GM19455 (cell line): ENCODE measurements around the gene ASAP2.

Source experiments
- ATAC-seq: cut with Tn5 transposase; IDR thresholded peaks from one replicate; pipeline ENCODE4 v1.9.1; 2021; ENCODE audit not compliant: unreplicated experiment

The ASAP2 gene

DNA sequence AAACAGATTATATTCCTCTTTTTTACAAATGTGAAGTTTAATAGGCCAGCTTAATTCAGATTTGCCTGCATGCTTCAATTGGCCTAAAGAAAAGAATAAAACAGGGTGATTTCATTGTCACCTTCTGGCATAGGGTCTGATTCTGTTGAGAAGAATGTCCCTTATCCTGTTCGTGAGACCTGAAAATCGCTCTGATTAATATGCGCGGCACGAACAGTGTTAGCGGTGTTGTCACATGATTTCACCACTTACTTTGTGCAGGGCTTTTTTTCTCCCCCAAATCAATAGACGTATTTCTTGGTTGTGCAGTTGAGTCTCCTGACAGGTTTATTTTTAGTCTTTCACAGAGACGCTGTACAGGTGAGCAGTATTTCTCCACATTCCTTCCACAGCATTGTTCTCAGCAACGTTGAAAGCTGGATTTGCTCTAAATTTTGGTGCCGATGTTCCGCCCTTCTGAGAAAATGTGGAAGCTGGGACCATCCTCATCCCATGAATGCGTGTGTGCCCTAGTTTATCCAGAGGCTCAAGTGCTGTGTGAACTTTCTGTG lies 134.8 kb downstream of the ASAP2 start:
- no peak for ATAC-seq

DNA sequence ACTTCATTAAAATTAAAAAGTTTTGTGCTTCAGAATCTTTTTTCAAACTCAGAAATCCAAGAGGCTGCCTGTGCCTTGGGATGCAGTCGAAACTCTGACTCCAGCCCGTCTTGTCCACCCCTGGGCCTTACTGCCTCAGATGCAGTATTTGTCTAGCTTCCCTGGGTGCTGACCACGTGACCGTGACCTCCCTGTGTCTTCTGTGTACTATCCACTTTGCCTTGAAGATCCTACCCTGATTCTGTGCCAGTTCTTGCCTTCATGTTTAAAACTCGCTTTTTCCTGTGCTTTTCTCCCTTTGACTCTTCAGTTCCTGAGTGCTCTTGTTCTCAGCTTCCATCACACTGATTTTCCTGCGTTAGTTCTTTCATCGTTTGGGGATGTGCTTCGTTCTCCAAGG lies 136.0 kb downstream of the ASAP2 start:
- no peak for ATAC-seq

DNA sequence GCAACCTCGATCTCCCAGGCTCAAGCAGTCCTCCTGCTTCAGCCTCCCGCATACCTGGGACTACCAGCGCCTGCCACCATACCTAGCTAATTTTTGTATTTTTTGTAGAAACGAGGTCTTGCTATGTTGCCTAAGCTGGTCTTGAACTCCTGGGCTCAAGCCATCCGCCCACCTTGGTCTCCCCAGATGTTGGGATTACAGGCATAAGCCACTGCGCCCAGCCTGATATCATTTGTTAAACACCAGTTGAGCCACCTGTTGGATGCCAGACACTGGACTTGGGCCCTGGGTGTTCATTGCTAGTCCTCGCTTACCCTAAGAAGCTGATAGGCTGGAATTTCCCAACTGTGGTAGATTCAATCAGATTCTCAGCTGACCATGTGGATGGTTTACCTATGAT lies 136.9 kb downstream of the ASAP2 start:
- ATAC-seq = no peak

DNA sequence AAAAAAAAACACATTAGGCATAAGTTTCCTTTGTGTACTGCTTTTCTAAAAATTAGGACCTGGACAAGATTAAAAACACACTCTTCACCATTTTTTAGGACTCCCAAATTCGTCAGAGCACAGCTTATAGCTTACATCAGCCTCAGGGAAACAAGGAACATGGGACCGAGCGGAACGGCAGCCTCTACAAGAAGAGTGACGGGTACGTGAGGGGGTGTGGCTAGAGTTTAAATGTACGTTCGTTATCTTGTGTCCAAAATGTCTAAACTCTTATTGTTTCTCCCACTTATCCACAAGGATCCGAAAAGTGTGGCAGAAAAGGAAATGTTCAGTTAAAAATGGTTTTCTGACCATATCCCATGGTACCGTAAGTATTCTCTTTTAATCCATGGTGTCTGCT lies 137.8 kb downstream of the ASAP2 start:
- ATAC-seq = no peak

DNA sequence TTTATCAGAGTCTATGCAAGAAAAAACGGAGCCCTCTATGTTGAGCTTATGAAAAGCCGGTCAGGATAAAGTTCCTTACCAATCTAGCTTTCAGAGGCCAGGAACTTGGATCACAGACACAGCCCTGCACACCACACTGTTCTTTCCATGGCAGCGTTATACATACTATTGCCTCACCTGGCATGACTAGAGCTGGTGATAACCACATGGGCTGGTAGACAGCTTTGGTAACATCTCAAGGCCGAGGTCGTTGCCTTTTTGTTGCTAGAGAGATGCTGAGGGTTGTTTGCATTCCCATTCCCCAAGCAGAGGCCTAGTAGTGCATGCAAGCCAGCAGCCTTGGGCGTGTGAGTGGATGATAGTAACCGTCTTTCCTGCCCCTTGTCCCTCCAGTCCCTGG lies 138.7 kb downstream of the ASAP2 start:
- no peak for ATAC-seq

DNA sequence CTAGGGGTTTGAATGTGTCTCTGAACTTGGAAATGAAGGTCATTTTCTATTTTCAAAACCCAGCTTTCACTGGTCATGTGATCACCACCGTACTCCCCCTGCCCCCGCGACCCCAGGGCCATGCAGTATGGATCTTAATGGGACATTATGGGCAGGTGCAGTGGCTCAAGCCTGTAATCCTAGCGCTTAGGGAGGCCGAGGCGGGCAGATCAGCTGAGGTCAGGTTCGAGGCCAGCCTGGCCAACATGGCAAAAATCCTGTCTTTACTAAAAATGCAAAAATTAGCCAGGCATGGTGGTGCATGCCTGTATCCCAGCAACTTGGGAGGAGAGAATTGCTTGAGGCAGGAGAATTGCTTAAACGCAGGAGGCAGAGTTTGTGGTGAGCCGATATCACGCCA lies 139.4 kb downstream of the ASAP2 start:
- no peak for ATAC-seq

DNA sequence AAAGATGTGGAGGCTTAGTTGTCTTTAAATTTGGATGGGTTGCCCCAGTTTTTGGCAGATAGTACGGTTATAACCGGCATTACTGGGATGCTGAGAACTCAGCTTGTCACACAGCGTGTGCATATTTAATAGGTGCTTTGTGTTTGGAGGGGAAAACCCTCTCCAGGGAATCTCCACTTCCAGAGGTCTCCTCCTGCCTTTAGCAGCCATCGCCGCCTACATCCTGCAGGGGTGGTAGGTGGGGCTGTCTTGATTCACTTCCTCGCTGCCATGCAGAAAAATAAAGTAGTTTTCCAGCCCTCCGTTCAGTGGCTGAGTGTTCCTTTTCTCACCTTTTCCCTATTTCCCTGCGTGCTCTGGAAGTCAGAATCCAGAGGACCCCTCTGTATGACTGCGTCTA lies 140.3 kb downstream of the ASAP2 start:
- no peak for ATAC-seq

DNA sequence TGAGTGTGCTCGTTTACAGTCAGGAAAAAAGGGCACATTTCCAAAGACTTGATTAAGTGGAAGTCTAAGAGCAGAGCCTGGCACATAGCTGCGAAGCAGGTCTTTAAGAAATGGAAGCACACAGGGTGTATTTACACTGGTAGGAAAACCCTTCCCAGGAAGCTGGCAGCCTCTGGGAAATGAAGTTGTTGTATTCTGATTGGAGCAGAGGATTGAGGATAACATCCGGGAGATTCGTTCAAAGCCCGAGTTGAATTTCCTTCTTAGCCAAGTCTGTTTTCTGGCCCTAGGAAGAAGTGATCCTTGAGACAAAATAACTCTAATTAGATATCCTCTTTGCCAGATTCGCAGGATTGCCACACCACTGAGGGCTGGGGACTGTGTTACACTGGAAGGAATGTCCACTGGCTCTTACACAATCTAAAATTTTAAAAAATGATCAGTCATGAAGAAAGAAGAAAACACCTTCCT lies 140.8 kb downstream of the ASAP2 start:
- ATAC-seq = no peak

DNA sequence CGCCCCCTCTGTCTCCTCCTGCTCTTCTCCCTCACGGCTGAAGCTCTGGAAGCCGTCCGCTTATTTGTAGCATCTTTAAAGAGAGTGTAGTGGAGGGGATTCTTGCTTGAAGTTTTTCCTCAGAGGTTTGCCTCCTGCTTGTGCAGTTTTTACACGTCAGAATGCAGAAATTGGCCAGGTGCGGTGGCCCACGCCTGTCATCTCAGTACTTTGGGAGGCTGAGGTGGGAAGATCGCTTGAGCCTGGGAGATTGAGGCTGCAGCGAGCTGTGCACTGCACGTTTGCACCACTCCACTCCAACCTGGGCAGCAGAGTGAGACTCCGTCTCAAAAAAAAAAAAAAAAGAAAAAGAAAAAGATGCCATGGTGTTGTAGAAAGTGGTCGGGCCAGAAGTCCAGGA lies 147.7 kb downstream of the ASAP2 start:
- no peak for ATAC-seq

DNA sequence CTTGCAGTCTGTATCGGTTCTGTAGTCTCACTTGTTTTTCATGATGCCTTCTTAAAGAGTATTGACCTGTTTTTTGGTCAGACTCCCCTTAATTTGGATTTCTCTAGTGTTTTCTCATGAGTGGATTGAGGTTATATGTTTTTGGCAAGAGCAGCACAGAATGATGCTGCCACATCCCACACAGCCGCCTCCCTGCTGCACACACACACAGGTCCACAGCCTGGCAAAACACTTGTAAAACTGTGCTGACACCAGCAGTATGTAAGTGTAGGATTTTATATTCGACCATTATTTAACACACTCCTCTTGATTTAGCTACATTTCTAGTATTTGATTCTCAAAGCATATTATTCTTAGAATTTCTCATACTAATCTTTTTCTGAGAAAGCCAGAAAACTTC lies 148.7 kb downstream of the ASAP2 start:
- ATAC-seq = no peak

DNA sequence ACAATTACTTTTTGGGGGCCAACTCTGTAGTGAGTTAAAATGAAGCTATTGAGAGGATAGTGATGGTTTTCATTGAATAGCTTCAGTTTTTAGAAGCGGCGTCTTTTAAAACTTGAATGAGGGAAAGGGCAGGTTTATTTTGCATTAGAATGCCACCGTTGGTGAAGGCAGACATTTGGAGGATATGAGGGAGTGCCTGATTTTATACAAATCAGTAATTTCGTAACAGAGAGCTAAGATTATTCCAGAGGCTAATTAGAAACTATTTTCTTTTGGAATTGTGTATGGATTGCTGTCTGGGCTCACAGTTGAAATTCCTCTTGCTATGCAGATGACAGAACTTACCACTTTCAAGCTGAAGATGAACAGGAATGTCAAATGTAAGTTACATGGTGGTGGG lies 149.1 kb downstream of the ASAP2 start:
- ATAC-seq = no peak

DNA sequence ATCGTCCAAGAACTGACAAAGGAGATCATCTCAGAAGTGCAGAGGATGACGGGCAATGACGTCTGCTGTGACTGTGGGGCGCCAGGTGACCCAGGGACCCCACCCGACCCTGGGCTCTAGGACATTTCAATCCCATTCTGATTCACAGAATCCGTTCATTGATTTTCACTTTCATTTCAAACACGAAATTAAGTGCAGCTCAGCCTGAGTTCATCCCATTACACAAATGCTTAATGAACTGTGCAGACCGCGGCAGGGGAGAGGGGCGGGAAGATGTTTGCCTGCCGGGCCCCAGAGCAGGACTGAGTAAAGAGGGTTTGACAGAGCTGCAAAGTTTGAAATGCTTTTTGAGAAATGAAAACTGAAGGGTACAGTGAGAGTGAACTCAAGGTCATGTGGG lies 149.6 kb downstream of the ASAP2 start:
- no peak for ATAC-seq

DNA sequence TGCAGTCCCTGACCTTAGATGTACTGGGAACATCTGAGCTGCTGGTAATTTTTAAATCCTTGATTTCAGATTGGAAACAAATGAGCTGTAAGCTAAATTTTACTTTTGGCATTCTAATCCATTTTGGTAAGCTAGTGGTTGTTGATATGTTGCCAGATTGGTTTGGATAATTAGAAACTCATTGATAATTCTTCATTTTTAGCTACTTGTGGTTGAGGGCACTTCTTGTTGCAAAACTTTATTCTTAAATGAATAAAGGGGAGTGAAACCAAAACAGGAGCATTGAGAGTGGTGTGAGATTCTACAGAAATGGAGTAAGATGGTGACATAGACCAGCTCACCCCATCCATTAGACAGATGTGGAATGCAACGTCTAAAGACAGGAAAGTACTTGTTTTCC lies 152.2 kb downstream of the ASAP2 start:
- no peak for ATAC-seq

DNA sequence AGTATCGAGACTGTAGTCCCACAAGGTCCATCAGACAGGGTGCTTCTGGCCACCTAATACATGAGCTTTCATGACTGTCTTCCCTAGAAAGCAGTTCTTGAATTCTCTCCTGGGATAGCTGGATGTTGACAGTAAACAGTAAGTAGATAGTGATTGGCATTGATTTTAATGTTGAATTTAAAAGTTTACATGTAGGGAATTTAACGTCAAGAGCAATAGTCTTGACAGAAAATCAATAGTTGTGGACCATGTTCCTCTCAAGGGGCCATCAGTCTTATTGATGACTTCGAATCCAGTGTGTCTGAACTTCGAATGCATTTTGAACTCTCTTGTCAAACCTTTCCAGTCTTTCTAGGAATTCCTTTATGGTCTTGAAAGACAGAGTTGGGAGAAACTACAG lies 152.9 kb downstream of the ASAP2 start:
- ATAC-seq = no peak

DNA sequence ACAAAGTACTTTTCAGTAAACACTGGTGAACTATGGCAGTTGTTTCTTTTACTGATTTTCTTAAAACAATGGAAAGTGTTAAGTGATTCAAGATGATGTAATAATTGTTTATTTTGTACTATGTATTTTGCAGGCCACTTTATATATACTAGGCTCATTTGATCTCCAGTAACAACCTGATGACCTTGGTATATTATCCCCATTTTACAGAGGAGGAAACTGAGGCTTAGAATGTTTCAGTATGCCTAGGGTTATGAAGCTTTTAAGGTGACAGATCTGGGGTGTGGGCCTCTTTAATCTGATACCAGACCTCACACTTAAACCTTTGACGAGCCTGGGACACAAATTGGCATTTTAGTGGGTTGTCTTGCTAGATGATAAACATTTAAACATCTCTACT lies 153.5 kb downstream of the ASAP2 start:
- ATAC-seq = no peak

DNA sequence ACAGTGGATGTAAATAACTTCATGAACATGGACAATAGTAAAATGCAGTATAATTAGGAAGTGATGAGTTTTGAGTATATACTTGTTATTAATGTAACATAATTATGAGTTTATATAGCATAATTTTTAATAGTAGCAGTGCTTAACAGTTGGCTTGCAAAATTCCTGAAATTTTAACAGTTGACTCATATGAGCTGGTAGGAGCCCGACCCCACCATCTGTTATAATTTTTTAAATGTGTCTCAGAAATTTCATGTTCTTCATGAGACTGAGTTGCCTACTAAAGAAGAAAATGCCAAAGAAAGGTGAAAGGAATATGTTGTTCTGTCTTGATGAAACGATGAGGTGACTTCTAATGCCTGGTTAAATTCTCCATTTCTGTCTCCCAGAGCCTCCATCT lies 154.1 kb downstream of the ASAP2 start:
- ATAC-seq = no peak

DNA sequence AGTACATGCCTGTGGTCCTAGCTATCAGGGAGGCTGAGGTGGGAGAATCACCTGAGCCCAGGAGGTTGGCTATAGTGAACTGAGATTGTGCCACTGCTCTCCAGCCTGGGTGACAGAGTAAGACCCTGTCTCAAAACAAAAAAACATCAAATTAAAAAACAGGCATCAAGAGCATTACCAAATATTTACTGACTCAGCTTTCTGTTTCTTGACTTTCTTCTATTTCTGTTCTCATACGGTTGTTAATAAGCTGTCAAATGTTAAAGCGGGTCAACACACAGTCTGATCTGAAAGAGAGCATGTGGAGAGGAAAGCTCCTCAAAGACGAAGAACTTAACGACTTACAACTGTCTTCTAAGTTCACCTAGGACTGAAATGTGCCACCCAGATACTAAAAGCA lies 157.8 kb downstream of the ASAP2 start:
- no peak for ATAC-seq

DNA sequence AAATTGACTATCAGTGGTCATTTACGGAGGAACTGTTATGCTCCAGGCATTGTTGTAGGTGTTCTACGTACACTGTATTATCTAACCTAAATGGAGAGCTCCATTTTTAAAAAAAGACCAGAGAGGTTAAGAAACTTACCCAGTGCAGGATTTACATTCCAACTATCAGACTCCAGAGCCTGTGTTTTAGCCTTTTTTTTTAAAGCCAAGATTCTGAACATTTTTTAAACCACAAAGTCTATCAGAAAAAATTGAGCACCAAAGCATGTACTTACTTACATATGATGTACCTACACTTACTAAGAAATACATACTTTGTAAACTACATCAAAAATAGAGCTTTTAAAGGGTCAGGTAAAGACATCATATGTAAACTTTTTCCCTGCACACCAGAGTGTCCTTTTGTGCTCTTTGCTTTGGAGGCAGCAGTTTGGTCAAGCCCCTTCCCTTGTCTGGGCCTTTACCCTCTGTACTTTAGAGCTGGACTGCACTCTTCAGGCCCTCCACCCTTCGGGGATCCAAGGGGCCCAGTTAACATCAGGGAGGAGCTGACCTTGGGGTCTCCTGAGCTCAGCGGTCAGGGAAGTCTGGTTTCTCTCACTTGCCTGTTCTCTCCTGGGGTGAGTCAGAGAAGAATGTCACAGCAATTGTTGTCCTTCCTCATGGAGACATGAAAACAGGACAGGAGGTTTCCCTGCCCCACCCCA lies 158.3 kb downstream of the ASAP2 start:
- no peak for ATAC-seq

DNA sequence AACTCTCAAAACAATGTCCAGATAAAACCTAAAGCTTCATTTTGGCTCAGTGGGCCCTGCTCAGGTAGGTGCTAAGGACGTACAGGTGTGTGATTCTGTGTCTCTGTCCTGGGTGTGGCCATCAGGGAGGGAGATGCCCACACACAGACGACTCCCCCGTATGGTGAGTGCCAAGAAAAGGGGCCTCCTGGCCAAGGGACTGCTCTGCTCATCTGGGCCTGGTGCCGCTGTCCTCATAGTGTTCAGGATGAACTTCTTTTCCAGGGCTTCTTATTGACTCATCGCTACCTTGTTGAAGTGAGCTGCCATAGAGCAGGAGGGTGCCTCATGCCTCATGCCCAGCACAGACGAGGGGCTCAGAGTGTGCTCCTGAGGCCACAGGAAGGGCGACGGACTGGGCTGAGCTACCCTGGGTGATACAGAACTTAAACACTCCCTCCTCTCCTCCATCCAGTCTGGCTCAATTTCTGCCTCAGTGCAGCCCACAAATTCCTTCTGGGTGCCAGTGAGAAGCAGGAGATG lies 158.9 kb downstream of the ASAP2 start:
- ATAC-seq = no peak

DNA sequence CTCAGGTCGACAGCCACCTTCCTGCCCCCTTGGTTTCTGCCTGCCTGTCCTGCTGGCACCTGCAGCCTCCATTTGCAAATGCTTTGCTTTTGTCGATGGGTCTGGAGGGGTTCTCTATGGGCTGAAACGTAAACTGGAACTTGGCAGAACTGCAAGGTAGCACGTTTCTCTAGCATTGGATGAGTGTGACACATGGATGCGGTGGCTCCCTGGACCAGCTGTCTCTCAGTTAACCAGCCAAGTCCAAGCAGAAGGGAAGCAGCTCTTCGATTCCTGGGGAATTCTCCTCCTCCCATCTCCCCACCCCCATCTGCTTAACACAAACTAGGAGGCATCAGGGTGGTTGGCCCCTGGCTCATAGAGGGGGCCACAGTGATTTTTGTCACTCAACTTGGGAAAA lies 159.4 kb downstream of the ASAP2 start:
- no peak for ATAC-seq

DNA sequence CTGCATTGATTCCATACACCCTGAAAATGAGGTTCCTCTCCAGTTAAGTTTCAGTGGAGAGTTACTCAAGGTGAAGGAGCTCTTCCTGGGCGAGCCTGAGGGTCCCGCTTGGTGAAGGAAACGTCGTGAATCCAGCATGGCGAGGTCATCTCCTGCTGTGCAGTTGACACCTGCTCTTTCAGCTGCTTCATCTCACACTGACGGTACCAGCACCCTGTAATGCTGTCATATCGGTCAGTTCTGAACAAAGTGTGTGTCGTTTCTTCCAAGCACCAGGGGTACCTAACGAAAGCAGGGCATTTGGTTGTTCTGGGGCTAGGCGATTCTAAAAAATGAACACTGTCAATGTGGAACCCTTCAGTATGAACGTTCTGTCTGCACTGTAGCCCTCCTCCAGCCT lies 164.1 kb downstream of the ASAP2 start:
- ATAC-seq = no peak

DNA sequence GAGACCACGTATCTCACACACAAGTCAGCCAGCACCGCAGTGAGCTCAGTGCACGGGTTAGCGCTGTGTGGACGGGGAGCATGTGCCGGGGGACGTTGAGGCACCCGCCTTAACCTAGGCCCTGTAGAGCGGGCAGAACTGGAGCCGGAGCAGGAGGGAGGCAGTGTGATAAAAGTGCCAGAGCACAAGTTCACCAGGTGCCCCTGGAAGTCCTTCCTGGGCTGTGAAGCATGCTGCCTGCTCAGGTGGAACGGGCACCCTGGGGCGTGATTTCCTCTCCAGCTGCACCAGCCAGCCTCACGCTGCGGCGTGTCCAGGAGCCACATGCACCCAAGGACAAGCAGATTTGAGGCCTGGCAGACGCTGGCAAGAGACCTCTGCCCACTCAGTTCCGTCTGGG lies 166.4 kb downstream of the ASAP2 start:
- ATAC-seq = no peak

DNA sequence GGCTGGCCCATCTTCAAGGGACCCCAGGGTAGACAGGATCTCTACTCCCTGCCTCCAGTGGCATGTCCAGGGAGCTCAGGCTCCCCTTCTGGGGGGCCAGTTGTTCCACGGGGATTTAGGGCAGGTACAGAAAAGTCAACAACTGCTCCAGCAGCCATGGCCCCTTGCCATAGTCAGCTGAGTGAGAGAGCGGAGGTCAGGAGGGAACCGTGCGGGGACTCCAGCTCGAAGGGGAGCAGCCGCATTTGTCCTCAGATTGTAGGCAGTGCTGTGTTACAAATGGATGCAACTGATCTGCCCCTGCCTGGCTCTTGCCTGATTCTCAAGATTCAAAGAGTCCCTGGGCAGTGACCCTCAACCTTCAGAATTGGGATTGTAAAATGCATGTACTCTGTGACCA lies 166.9 kb downstream of the ASAP2 start:
- no peak for ATAC-seq
